Hypothalamus (tissue), 51 donors: ENCODE data around the gene SULF2.

ENCODE experiments used
- DNase-seq, 51 donors: peaks; one replicate each; lab custom pipeline; 2025; lab: John Stamatoyannopoulos, UW

Gene SULF2

DNA sequence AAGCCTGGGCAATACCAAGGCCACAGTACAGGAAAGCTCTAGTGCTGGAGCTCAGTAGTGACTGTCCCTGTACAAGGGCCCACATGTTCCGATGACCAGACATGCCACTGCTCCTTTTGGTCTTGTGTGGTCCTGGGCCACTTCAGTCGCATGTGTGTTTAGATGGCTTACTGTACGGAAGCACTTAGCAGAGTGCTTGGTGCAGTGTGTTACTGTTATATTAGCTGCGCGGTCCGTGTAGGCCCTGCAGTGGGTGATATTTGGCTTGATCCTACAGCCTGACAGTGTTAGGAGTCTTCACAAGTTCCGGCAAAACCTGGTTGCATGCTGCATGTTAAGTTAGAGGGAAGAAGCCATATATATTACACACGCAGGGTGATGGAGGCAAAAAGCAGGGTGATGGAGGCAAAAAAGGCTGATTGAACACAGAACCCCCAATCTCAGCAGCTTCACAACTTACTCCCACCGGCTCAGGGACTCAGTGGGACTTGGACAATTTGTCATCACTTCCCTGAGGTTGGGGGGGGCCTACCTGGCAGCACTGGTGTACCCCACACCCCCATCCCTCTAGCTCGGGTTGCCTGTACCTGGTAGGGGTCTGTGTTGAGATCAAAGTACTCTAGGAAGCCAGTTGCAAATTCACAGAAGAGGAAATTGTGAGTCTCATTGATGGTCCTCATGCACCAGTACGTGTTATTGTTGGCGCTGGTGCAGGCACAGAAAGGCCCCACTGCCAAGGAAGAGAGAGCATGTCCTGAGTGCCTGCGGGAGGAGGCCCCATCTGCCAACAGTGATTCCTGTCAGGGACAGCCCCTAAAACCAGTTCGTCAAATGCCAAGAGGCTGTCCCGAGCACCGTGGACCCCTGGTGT, 122.6 kb downstream of the SULF2 start:
- no peak for DNase-seq

DNA sequence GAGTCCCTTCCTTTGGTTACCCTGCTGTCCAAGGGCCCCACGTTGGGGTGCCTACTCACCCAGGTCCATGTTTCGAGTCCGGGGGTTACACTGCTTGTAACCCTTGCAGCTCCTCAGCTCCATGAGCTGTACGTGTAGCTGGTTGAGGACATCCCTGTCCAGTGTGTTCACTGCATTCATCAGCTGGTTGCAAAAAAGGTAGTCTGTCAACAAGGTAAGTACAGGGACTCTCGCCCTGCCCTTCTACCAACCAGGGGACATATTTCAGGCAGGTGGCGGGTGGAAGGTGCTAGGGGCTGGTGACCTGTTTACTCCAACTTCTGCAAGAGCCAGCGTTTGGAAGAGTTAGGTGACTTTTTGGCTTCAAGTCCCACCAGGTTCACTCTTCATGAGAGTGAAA, 123.6 kb downstream of the SULF2 start:
- DNase-seq = no peak

- no peak for DNase-seq
Measured at GRCh38 chr20:47660983-47661700, 124.1 kb downstream of the SULF2 start.

DNA sequence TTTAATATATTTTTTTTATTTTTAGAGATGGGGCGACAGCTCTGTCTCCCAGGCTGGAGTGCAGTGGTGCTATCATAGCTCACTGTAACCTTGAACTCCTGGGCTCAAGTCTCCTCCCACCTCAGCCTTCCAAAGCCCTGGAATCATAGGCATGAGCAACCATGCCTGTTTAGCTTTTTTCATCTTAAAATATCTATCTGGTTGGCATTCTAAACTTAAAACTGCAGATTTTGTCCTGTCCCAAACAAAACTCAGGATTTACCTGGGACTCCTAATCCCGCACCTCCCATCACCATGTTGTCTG, 124.7 kb downstream of the SULF2 start:
- DNase-seq = no peak

- DNase-seq = no peak
Measured at GRCh38 chr20:47659904-47660601, 125.2 kb downstream of the SULF2 start.

GRCh38 chr20:47656318-47656717, 129.0 kb downstream of the SULF2 start:
- DNase-seq = no peak

DNA sequence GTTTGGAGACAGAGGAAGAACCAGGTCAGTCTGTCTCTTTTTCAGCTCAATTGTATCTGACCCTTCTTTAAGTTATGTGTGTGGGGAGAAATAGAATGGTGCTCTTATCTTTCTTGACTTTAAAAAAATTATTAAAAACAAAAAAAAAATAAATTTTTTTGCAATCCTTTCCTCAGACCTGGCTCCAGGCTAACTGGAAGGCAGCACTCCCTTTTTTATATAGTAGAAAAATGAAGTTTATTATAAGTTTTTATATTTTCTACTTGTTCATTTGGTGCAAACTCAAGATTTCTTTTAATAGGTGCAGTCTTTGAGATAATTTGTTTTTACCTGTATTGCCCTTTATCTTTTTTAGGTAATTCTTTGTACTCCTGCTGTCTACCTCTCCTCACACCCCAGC, 129.6 kb downstream of the SULF2 start:
- no peak for DNase-seq

GRCh38 chr20:47654370-47654769, 130.9 kb downstream of the SULF2 start:
- DNase-seq = no peak

- DNase-seq = no peak
Measured at GRCh38 chr20:47653869-47654268, 131.4 kb downstream of the SULF2 start.

DNA sequence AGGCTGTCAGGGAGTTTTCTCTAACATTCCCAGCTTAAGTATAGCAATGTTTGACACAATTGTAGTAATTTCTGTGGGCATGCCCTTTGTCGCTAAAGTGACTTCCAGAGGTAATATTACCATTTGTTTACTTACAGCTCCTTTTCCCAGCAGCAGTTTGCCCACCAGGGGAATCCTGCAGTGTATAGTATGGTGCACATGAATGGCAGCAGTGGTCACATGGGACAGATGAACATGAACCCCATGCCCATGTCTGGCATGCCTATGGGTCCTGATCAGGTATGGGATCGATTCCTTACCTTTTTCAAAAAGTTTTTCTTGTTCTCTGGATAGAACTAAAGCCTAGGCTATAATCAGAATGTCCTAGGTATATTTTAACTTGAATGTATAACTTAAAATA, 132.5 kb downstream of the SULF2 start:
- no peak for DNase-seq

GRCh38 chr20:47652301-47652700, 133.0 kb downstream of the SULF2 start:
- no peak for DNase-seq

GRCh38 chr20:47648943-47649342, 136.3 kb downstream of the SULF2 start:
- DNase-seq = no peak

- no peak for DNase-seq
Measured at GRCh38 chr20:47647994-47648393, 137.3 kb downstream of the SULF2 start.

DNA sequence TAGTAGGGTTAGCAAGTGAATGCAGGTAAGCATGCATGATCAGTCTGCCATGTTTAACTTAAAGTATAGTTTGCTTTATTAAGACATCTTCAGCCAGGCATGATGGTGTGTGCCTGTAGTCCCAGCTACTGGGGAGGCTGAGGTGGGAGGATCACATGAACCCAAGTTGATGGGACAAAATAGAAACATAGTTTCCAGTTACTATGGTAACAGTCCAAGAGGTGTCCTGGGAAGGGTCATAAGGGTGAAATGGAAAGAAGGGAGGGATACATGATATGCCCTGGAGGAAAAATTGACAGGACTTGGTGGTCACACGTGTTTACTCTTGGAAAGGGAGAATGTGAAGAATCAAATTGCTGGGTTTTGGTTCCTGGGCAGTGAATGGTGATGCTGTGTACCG, 139.6 kb downstream of the SULF2 start:
- DNase-seq = no peak

- no peak for DNase-seq
Measured at GRCh38 chr20:47642624-47643023, 142.7 kb downstream of the SULF2 start.

- DNase-seq = no peak
Measured at GRCh38 chr20:47642118-47642517, 143.2 kb downstream of the SULF2 start.

DNA sequence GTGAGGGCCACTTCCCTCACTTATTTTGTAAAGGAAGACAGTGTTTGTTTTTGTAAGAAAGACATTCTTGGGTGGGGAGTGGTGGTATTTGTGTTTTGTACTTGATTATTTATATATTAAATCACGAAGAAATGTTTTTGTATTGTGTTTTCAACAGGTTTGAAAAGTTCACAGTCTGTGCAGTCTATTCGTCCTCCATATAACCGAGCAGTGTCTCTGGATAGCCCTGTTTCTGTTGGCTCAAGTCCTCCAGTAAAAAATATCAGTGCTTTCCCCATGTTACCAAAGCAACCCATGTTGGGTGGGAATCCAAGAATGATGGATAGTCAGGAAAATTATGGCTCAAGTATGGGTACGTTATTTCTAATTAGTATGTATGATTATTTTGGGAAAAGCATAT, 146.4 kb downstream of the SULF2 start:
- no peak for DNase-seq

DNA sequence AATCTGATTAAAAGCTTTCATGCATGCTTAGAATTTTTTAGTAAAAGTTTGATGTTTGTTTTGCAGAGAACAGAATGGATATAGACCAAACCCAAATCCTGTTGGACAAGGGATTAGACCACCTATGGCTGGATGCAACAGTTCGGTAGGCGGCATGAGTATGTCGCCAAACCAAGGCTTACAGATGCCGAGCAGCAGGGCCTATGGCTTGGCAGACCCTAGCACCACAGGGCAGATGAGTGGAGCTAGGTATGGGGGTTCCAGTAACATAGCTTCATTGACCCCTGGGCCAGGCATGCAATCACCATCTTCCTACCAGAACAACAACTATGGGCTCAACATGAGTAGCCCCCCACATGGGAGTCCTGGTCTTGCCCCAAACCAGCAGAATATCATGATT, 150.0 kb downstream of the SULF2 start:
- no peak for DNase-seq

DNA sequence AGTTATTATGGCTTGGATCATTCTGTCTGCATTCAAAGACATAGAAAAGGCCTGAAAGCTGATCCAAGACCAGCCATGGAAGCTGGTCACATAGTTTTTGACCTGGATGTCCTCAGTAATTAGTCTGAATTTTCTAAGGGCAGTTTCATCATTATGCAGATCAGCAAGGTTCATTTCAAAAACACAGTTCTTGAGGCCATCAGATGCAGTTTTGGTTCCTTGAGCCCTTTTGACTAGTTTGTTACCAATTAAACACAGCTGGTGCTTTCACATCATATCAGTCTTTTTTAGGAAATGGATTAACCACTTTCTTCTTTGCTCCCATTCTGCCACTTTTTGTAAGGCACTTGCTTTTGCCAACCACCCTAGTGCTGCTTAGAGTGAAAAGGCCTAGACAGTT, 154.2 kb downstream of the SULF2 start:
- DNase-seq = no peak

DNA sequence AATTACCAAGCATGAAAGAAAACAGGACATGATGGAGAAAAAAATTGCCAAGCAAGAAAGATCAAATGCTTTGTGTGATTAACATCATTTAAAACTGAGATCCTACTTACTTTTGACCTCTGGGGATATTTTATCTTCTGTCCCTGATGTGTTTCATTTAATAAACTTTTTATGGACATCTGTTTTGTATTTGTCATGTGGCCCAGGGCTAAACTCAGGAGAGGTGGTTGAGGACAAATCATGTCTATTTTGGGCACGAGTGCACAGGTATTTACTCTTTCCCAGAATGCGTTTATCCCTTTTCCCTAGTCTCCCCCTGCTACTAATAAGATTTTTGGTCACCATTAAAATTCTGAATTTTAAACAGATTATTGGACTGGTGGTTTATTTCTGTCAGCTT, 155.4 kb downstream of the SULF2 start:
- DNase-seq = no peak

DNA sequence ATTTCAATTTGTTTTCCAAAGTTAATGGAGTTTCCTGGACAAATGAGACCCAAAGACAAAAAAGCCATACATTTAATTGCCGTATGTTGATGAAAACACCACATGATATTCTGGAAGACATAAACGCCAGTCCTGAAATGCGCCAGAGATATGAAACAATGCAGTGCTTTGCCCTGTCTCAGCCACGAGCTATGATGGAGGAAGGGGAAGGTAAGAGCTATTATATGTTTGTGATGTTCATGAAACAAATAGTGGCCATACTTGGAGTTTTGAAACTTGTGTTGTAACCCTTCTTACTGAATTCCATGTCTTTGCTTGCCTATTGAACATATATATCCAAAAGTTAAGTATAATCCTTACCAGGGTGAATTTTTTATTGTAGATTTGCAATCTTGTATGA, 157.7 kb downstream of the SULF2 start:
- DNase-seq = no peak

GRCh38 chr20:47623206-47623605, 162.1 kb downstream of the SULF2 start:
- no peak for DNase-seq
